Naive B cell (primary cell): Measurements from ENCODE around the gene ARHGAP12. TPM values are rescaled to one million over a fixed set of nuclear protein-coding genes. Genes with fewer than 3 reads are reported as not detected.
A peak's percentile ranks its signal among the peaks of the same experiment; 100 is the strongest.

Experiments
- ATAC-seq, 2 donors: fragments of 150-1000 bp; cut with Tn5 transposase; 2 replicates each; pipeline ENCODE4 v1.10.0; 2021; ENCODE audit warnings: low read depth in 2 of 2, mild to moderate bottlenecking in 2 of 2, moderate library complexity in 2 of 2
- DNase-seq: peaks from one replicate; pipeline ENCODE4 v3.0.0; 2022
- H3K27ac Mint-ChIP-seq, 6 donors: one replicate each; pipeline ENCODE4 v1.8.0; 2020 to 2022; ENCODE audit warnings: mild to moderate bottlenecking in 6 of 6, mixed read lengths in 6 of 6, moderate library complexity in 5 of 6, inconsistent platforms in 2 of 6
- H3K27me3 Mint-ChIP-seq, 3 donors: one replicate each; pipeline ENCODE4 v1.8.0; 2021 to 2022; ENCODE audit warnings: mixed read lengths in 3 of 3, mild to moderate bottlenecking in 1 of 3
- H3K36me3 Mint-ChIP-seq, 2 donors: one replicate each; pipeline ENCODE4 v1.8.0; 2020 to 2022; ENCODE audit warnings: mixed read lengths in 2 of 2, inconsistent platforms in 1 of 2, mild to moderate bottlenecking in 1 of 2
- H3K4me1 Mint-ChIP-seq, 3 donors: one replicate each; pipeline ENCODE4 v1.8.0; 2020 to 2022; ENCODE audit warnings: mixed read lengths in 3 of 3, inconsistent platforms in 1 of 3, mild to moderate bottlenecking in 1 of 3, moderate library complexity in 1 of 3
- H3K4me3 Mint-ChIP-seq, 8 donors: one replicate each; pipeline ENCODE4 v1.8.0; 2020 to 2022; ENCODE audit warnings: mild to moderate bottlenecking in 8 of 8, mixed read lengths in 8 of 8, moderate library complexity in 8 of 8, inconsistent platforms in 2 of 8
- H3K9me3 Mint-ChIP-seq, 7 donors: one replicate each; pipeline ENCODE4 v1.8.0; 2020 to 2022; ENCODE audit warnings: mixed read lengths in 7 of 7, mild to moderate bottlenecking in 5 of 7, inconsistent platforms in 2 of 7, moderate library complexity in 1 of 7
- polyA plus RNA-seq, 6 donors: library from polyadenylated mRNA; unstranded; fragments of 300-500 nt; fragmentation: Illumina TruSeq; gene quantifications; one replicate each; pipeline ENCODE4 v1.2.3, GENCODE V29; 2021; ENCODE audit warnings: low read depth in 6 of 6

The ARHGAP12 gene
- polyA plus RNA-seq, 6 donors from 2014 or later: 13.1 to 18.2 (median 15.1) TPM

GRCh38 chr10:31959461-31960173 is 31.0 kb upstream of the ARHGAP12 start:
- no peak overlapping the region for H3K27ac Mint-ChIP-seq
- no peaks in the 10 kb centered on the region for H3K27me3 Mint-ChIP-seq
- no peak overlapping the region for H3K4me3 Mint-ChIP-seq
- ATAC-seq: no peak
- H3K4me1 Mint-ChIP-seq: peaks cover 8 to 15% (median 13%) of the 10 kb centered on the region in 3 donors
- H3K36me3 Mint-ChIP-seq: peaks cover 0 to 12% of the 10 kb centered on the region in 2 donors
- no peak for DNase-seq
- H3K9me3 Mint-ChIP-seq: peaks cover under 1 to 5% (median 2%) of the 10 kb centered on the region in 7 donors

GRCh38 chr10:31958856-31959255 is 30.2 kb upstream of the ARHGAP12 start:
- Mint-ChIP-seq H3K27ac (peak overlapping the region in 1 of 6 donors; percentile 1), H3K27me3 (no peaks in the 10 kb centered on the region), H3K36me3 (peaks cover 0 to 20% of the 10 kb centered on the region in 2 donors), H3K4me3 (no peak overlapping the region), H3K9me3 (peaks cover 7 to 13% (median 9%) of the 10 kb centered on the region in 7 donors), H3K4me1 (peaks cover 8 to 15% (median 13%) of the 10 kb centered on the region in 3 donors)
- ATAC-seq (no peak), DNase-seq (no peak)

GRCh38 chr10:31956200-31956946 is 27.7 kb upstream of the ARHGAP12 start:
- Mint-ChIP-seq H3K4me1 (peaks cover 4 to 13% (median 6%) of the 10 kb centered on the region in 3 donors), H3K4me3 (no peak overlapping the region), H3K27me3 (no peaks in the 10 kb centered on the region), H3K9me3 (peaks cover 7 to 18% (median 12%) of the 10 kb centered on the region in 7 donors), H3K27ac (no peak overlapping the region), H3K36me3 (peaks cover under 1 to 22% of the 10 kb centered on the region in 2 donors)
- ATAC-seq (no peak), DNase-seq (no peak)

- DNase-seq (no peak), ATAC-seq (no peak)
- Mint-ChIP-seq H3K9me3 (peaks cover 8 to 24% (median 16%) of the 10 kb centered on the region in 7 donors), H3K27ac (no peak overlapping the region), H3K27me3 (no peaks in the 10 kb centered on the region), H3K4me1 (peaks cover 0 to 10% (median 5%) of the 10 kb centered on the region in 3 donors), H3K36me3 (peaks cover 4 to 22% of the 10 kb centered on the region in 2 donors), H3K4me3 (no peak overlapping the region)
These were observed 26.0 kb upstream of the ARHGAP12 start for GRCh38 chr10:31954410-31955191.

- no peaks in the 10 kb centered on the region for H3K27me3 Mint-ChIP-seq
- DNase-seq (no peak), ATAC-seq (no peak)
- peaks cover 0 to 10% (median 5%) of the 10 kb centered on the region in 3 donors for H3K4me1 Mint-ChIP-seq
- peaks cover 4 to 22% of the 10 kb centered on the region in 2 donors for H3K36me3 Mint-ChIP-seq
- H3K27ac Mint-ChIP-seq: no peak overlapping the region
- no peak overlapping the region for H3K4me3 Mint-ChIP-seq
- H3K9me3 Mint-ChIP-seq: peaks cover 8 to 24% (median 16%) of the 10 kb centered on the region in 7 donors
These were observed 24.8 kb upstream of the ARHGAP12 start for GRCh38 chr10:31953480-31953879.

GRCh38 chr10:31953080-31953479 is 24.4 kb upstream of the ARHGAP12 start:
- peaks cover 8 to 24% (median 16%) of the 10 kb centered on the region in 7 donors for H3K9me3 Mint-ChIP-seq
- no peak overlapping the region for H3K27ac Mint-ChIP-seq

GRCh38 chr10:31952066-31952465 is 23.4 kb upstream of the ARHGAP12 start:
- H3K4me1 Mint-ChIP-seq: peaks cover 0 to 10% (median 5%) of the 10 kb centered on the region in 3 donors
- H3K4me3 Mint-ChIP-seq: no peak overlapping the region
- ATAC-seq: no peak
- peaks cover 8 to 24% (median 16%) of the 10 kb centered on the region in 7 donors for H3K9me3 Mint-ChIP-seq
- H3K27me3 Mint-ChIP-seq: no peaks in the 10 kb centered on the region
- no peak for DNase-seq
- peak overlapping the region in 1 of 6 donors; percentile 75 for H3K27ac Mint-ChIP-seq
- H3K36me3 Mint-ChIP-seq: peaks cover 4 to 22% of the 10 kb centered on the region in 2 donors

More at GRCh38 chr10:31953080-31953479, 24.4 kb upstream of the ARHGAP12 start:
- Mint-ChIP-seq H3K36me3 (peaks cover 4 to 22% of the 10 kb centered on the region in 2 donors), H3K27me3 (no peaks in the 10 kb centered on the region), H3K4me1 (peaks cover 0 to 10% (median 5%) of the 10 kb centered on the region in 3 donors), H3K4me3 (no peak overlapping the region)
- no peak for ATAC-seq
- DNase-seq: no peak

- DNase-seq (no peak), ATAC-seq (no peak)
- Mint-ChIP-seq H3K27me3 (no peaks in the 10 kb centered on the region), H3K36me3 (peaks cover 4 to 6% of the 10 kb centered on the region in 2 donors), H3K4me3 (no peak overlapping the region), H3K9me3 (peaks cover 2 to 16% (median 9%) of the 10 kb centered on the region in 7 donors), H3K4me1 (peaks cover 4 to 10% (median 5%) of the 10 kb centered on the region in 3 donors), H3K27ac (peak overlapping the region in 1 of 6 donors; percentile 64)
These were observed 20.6 kb upstream of the ARHGAP12 start for GRCh38 chr10:31949266-31949665.

- H3K27ac Mint-ChIP-seq: no peak overlapping the region
- H3K27me3 Mint-ChIP-seq: no peaks in the 10 kb centered on the region
- H3K36me3 Mint-ChIP-seq: peaks cover 0 to 4% of the 10 kb centered on the region in 2 donors
- no peak for DNase-seq
- H3K4me1 Mint-ChIP-seq: peaks cover 4 to 10% (median 5%) of the 10 kb centered on the region in 3 donors
- peaks cover 0 to 9% (median 4%) of the 10 kb centered on the region in 7 donors for H3K9me3 Mint-ChIP-seq
- no peak for ATAC-seq
- H3K4me3 Mint-ChIP-seq: peak overlapping the region in 2 of 8 donors; percentile 33 to 63
These were observed 19.4 kb upstream of the ARHGAP12 start for GRCh38 chr10:31948021-31948420.

GRCh38 chr10:31947144-31947926 is 18.7 kb upstream of the ARHGAP12 start:
- no peaks in the 10 kb centered on the region for H3K27me3 Mint-ChIP-seq
- H3K27ac Mint-ChIP-seq: peak overlapping the region in 1 of 6 donors; percentile 3
- peaks cover 0 to 4% of the 10 kb centered on the region in 2 donors for H3K36me3 Mint-ChIP-seq
- peaks cover under 1 to 6% (median 4%) of the 10 kb centered on the region in 3 donors for H3K4me1 Mint-ChIP-seq
- ATAC-seq (no peak), DNase-seq (no peak)
- H3K4me3 Mint-ChIP-seq: no peak overlapping the region
- peaks cover 0 to 9% (median 4%) of the 10 kb centered on the region in 7 donors for H3K9me3 Mint-ChIP-seq

- H3K9me3 Mint-ChIP-seq: no peaks in the 10 kb centered on the region
- ATAC-seq (no peak), DNase-seq (no peak)
- no peak overlapping the region for H3K4me3 Mint-ChIP-seq
- no peaks in the 10 kb centered on the region for H3K36me3 Mint-ChIP-seq
- peaks cover 3 to 4% (median 4%) of the 10 kb centered on the region in 3 donors for H3K4me1 Mint-ChIP-seq
- H3K27me3 Mint-ChIP-seq: no peaks in the 10 kb centered on the region
- no peak overlapping the region for H3K27ac Mint-ChIP-seq
These were observed 16.8 kb upstream of the ARHGAP12 start for GRCh38 chr10:31945392-31945791.

- H3K27me3 Mint-ChIP-seq: no peaks in the 10 kb centered on the region
- no peak overlapping the region for H3K4me3 Mint-ChIP-seq
- H3K4me1 Mint-ChIP-seq: peaks cover 7 to 11% (median 10%) of the 10 kb centered on the region in 3 donors
- no peak overlapping the region for H3K27ac Mint-ChIP-seq
- no peaks in the 10 kb centered on the region for H3K36me3 Mint-ChIP-seq
- ATAC-seq: no peak
- H3K9me3 Mint-ChIP-seq: no peaks in the 10 kb centered on the region
- no peak for DNase-seq
These were observed 15.4 kb upstream of the ARHGAP12 start for GRCh38 chr10:31944071-31944433.
